Large intestine (tissue), 3 donors: ENCODE results near the gene ST8SIA4. TPM values are rescaled to one million over a fixed set of nuclear protein-coding genes. Genes with fewer than 3 reads are reported as not detected.
"Not testable (repeated sequence)": the region's sequence is repeated elsewhere in the genome, so short reads cannot be mapped to it uniquely, and the experiment has no call there.

Experiments
- DNase-seq, 2 donors: peaks; one replicate each; pipeline versions ENCODE4 v3.0.0 to v3.0.0-alpha.2; 2013
- H3K27ac ChIP-seq: one replicate; pipeline ENCODE4 v1.5.1; 2013; ENCODE audit warnings: low read length
- H3K27me3 ChIP-seq: 2 replicates; pipeline ENCODE4 v1.6.1; 2013; ENCODE audit warnings: low read length; ENCODE audit not compliant: control insufficient read depth, insufficient read depth
- H3K36me3 ChIP-seq: 2 replicates; pipeline ENCODE4 v1.6.1; 2013; ENCODE audit warnings: low read length; ENCODE audit not compliant: control insufficient read depth, insufficient read depth
- H3K4me1 ChIP-seq: one replicate; pipeline ENCODE4 v1.6.1; 2013; ENCODE audit warnings: low read length; ENCODE audit not compliant: control insufficient read depth, insufficient read depth
- H3K4me3 ChIP-seq: one replicate; pipeline ENCODE4 v1.5.1; 2013; ENCODE audit warnings: low read length
- H3K9me3 ChIP-seq: one replicate; pipeline ENCODE4 v1.6.1; 2013; ENCODE audit warnings: mild to moderate bottlenecking, low read depth, low read length, moderate library complexity; ENCODE audit not compliant: control insufficient read depth
- WGBS: methylation state at CpG from one replicate; pipeline ENCODE4 v1.1.5; 2013; ENCODE audit warnings: low lambda C conversion rate; ENCODE audit not compliant: insufficient coverage; 5-methylcytosine and 5-hydroxymethylcytosine counted together
- polyA plus RNA-seq: library from polyadenylated mRNA; unstranded; fragments of 120-200 nt; gene quantifications from one replicate; pipeline ENCODE4 v1.2.1, GENCODE V29; 2013

The ST8SIA4 gene
- polyA plus RNA-seq, 1 donor, result 4.7 TPM

DNA sequence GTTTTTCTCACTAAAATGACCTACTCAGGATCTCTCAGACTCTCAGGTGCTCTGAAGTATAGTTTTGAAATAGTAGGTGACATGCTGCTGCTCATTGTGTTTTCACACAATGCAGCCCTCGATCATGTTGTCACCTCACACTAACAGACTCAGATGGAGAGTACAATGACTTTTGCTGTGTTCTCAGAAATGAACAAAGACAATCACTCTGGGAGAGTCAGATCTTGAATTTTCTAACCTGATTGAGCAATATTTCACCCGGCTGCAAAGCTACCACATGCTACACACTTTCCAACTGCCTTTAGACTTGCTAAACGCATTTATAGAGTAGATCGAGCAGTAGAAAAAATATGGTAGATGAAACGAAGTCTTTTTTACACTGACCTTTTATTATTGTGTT, 113.4 kb downstream of the ST8SIA4 start:
- WGBS, result 58% methylated on average over 3 of the region's 5 CpGs
- peaks cover 18% of the 10 kb centered on the region for H3K9me3 ChIP-seq
- no peaks in the 10 kb centered on the region for H3K4me1 ChIP-seq
- no peak for DNase-seq
- no peak overlapping the region for H3K4me3 ChIP-seq
- no peaks in the 10 kb centered on the region for H3K36me3 ChIP-seq
- H3K27me3 ChIP-seq, result no peaks in the 10 kb centered on the region
- H3K27ac ChIP-seq, result no peak overlapping the region

DNA sequence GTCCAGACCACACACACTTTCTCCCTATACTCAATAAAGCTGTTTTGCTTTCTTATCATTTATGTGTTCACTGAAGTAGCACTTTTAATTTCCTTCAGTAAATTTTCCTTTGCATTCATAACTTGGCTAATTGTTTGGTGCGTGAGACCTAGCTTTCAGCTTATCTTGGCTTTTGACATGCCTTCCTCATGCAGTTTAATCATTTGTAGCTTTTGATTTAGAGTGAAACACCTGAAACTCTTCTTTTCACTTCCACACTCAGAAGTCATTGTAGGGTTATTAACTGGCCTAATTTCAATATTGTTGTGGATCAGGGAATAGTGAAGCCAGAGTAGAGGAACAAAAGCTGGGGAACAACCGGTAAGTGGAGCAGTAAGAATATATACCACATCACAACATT, 114.7 kb downstream of the ST8SIA4 start:
- WGBS, result no CpG with 5 or more reads among the region's 2 CpGs
- no peaks in the 10 kb centered on the region for H3K36me3 ChIP-seq
- H3K27ac ChIP-seq, result no peak overlapping the region
- H3K4me1 ChIP-seq, result no peaks in the 10 kb centered on the region
- peaks cover 9% of the 10 kb centered on the region for H3K9me3 ChIP-seq
- DNase-seq, result no peak
- H3K4me3 ChIP-seq, result no peak overlapping the region
- no peaks in the 10 kb centered on the region for H3K27me3 ChIP-seq

DNA sequence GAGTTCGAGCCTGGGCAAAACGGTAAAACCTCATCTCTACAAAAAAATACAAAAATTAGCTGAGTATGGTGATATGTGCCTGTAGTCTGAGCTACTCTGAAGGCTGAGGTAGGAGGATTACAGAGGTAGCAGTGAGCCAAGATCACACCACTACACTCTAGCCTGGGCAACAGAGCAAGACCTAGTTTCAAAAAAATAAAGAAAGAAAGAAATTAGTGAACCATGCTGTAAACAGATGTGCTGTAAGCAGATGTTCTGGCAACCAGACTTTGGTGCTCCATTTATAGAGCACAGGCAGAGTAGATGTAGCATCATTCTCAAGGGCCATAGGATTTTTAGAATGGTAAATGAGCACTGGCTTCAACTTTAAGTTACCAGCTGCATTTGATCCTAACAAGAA, 115.4 kb downstream of the ST8SIA4 start:
- H3K9me3 ChIP-seq, result peaks cover 9% of the 10 kb centered on the region
- no peak overlapping the region for H3K4me3 ChIP-seq
- no peak overlapping the region for H3K27ac ChIP-seq
- no CpG with 5 or more reads among the region's 2 CpGs for WGBS
- H3K36me3 ChIP-seq, result no peaks in the 10 kb centered on the region
- DNase-seq, result no peak
- no peaks in the 10 kb centered on the region for H3K27me3 ChIP-seq
- no peaks in the 10 kb centered on the region for H3K4me1 ChIP-seq

DNA sequence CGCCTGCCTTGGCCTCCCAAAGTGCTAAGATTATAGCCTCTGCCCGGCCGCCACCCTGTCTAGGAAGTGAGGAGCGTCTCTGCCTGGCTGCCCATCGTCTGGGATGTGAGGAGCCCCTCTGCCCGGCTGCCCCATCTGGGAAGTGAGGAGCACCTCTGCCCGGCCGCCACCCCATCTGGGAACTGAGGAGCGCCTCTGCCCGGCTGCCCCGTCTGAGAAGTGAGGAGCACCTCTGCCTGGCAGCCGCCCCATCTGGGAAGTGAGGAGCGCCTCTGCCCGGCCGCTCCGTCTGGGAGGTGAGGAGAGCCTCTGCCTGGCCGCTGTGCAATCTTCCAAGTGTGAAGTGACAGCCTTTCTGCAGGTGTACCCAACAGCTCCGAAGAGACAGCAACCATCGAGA, 117.5 kb downstream of the ST8SIA4 start:
- not testable (repeated sequence) for H3K27ac ChIP-seq, H3K9me3 ChIP-seq, DNase-seq, H3K36me3 ChIP-seq, H3K4me1 ChIP-seq, H3K4me3 ChIP-seq, H3K27me3 ChIP-seq
- no CpG with 5 or more reads among the region's 19 CpGs for WGBS

DNA sequence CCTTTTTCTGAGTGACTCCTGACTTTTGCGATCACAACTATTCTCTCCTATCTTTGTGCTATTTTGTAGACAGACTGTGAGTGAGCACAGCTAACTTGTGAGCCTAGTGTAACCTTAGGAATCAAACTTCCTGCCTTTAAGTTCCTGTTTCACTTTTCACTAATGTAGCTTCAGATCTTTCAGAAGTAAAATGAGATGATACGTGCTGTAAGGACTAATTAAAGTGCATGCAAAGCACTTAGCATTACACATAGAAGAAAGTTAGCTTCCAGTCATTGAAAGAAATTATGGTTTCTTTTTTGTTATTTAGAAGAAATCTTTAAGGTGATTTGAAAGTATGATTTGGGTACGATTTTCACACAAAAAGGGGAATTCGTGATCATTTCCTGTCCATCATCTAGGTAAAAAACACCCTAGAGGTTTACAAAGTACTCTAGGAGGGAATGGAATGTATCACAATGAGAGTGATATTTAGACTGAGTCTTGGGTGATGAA, 122.7 kb downstream of the ST8SIA4 start:
- H3K4me3 ChIP-seq, result no peak overlapping the region
- H3K27ac ChIP-seq, result no peak overlapping the region
- H3K36me3 ChIP-seq, result no peaks in the 10 kb centered on the region
- no peak for DNase-seq
- no peaks in the 10 kb centered on the region for H3K4me1 ChIP-seq
- peaks cover 6% of the 10 kb centered on the region for H3K9me3 ChIP-seq
- no peaks in the 10 kb centered on the region for H3K27me3 ChIP-seq
- WGBS, result 93% methylated on average over 4 of the region's 4 CpGs

DNA sequence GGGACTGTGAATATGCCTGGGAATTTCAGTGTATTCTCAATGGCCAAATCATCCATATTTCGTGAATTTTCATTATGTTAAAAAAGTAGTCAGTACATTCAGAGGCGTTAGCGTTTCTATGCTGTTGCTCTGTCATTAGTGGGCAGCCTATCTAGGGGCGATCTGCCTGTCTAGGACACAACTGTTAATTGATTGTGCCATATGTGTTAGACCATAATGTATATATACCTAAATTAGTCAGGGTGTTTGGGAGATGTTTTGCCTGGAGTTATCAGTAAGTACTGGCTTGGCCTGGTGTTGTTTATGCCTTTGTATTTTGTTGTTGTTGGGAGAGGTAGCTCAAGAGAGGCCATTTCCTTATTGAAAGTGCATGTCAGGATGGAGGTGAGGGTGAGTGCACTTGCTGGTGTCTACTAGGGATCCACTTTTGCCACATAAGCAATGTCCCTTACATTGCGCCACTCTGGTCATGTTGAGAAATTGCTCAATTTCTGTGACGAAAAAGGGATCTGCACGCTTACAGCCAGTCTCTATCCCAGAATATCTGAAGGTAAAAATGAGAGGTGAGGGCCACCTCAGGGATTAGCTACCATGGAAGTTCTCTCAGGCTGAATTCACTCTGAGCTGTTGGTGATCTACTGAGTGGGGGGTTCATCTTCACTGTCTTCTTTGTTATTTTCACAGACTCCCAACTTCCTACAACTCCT, 123.3 kb downstream of the ST8SIA4 start:
- H3K4me1 ChIP-seq, result no peaks in the 10 kb centered on the region
- no peak overlapping the region for H3K4me3 ChIP-seq
- peaks cover under 1% of the 10 kb centered on the region for H3K9me3 ChIP-seq
- 100% methylated on average over 3 of the region's 7 CpGs for WGBS
- H3K27me3 ChIP-seq, result no peaks in the 10 kb centered on the region
- H3K27ac ChIP-seq, result no peak overlapping the region
- DNase-seq, result no peak
- no peaks in the 10 kb centered on the region for H3K36me3 ChIP-seq

DNA sequence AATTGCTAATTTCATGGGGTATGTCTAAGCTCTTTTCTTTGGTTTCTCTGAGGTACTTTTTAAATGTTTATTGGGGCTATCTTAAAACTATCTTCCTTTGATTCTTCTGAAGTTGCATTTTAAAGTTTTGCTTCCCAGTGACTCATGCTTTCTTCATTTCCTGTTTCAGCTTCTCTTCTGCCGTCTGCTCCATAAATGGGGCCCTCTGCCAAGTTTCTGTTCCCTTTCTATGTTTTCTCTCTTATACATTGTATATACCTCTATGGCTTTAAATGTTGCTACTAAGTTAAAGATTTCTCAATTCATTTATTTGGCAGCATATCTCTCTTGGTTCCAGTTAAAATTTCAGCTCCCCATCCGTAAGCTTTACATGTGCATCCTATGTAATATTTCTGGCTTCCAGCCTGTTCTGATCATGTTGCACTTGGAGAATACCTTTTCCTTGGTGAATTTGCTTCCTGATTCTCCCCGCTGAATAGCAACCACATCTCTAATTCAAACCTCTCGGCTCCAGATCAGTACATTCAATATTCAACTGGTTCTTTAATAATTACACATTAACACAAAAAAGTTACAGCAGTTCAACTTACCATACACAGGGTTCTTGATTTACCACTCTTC, 125.3 kb downstream of the ST8SIA4 start:
- peak in 1 of 2 donors; percentile 20 for DNase-seq
- no peaks in the 10 kb centered on the region for H3K9me3 ChIP-seq
- H3K4me3 ChIP-seq, result no peak overlapping the region
- no peaks in the 10 kb centered on the region for H3K4me1 ChIP-seq
- H3K27ac ChIP-seq, result no peak overlapping the region
- no peaks in the 10 kb centered on the region for H3K27me3 ChIP-seq
- WGBS, result 70% methylated on average over 3 of the region's 4 CpGs
- H3K36me3 ChIP-seq, result no peaks in the 10 kb centered on the region

DNA sequence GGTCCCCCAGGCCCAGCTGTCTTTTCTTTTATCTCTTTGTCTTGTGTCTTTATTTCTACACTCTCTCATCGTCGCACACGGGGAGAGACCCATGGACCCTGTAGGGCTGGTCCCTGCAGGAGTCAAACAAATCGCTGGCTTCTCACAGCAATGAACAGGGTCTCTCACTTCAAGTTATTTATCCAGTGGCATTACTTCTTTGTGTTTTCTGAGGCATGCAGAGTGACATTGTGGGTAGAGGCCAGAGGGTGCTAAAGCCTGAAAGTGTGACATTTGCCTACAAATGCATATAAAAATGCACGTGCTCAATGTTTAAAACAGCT, 127.6 kb downstream of the ST8SIA4 start:
- no peak for DNase-seq
- WGBS, result 60% methylated on average over 1 of the region's 5 CpGs

DNA sequence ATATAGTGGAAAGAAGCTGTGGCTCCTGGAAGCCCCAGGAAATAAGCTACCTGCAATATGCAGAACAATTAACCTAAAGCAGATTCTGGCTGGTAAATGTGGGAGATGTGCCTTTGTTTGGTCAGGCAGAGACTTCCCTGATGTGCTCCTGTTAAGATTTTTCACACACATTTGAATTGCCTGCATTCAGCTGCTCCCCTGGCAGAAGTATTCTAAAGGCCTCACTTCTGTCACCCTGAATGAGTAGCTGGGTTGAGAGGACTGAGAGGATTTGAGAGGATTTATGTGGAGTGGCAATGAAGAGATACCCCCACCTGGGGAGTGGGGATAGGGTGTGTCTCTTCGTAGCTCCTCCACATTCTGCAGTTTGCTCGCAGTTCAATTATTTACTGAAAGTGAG, 130.5 kb downstream of the ST8SIA4 start:
- Histone ChIP-seq H3K9me3 (no peaks in the 10 kb centered on the region), H3K4me3 (no peak overlapping the region), H3K27ac (no peak overlapping the region), H3K27me3 (no peaks in the 10 kb centered on the region), H3K36me3 (no peaks in the 10 kb centered on the region), H3K4me1 (no peaks in the 10 kb centered on the region)
- DNase-seq, result no peak
- no CpG with 5 or more reads among the region's 2 CpGs for WGBS

More for the DNA sequence above, 127.6 kb downstream of the ST8SIA4 start:
- Histone ChIP-seq H3K36me3 (no peaks in the 10 kb centered on the region), H3K27ac (no peak overlapping the region), H3K4me1 (no peaks in the 10 kb centered on the region), H3K4me3 (no peak overlapping the region), H3K27me3 (no peaks in the 10 kb centered on the region), H3K9me3 (no peaks in the 10 kb centered on the region)

DNA sequence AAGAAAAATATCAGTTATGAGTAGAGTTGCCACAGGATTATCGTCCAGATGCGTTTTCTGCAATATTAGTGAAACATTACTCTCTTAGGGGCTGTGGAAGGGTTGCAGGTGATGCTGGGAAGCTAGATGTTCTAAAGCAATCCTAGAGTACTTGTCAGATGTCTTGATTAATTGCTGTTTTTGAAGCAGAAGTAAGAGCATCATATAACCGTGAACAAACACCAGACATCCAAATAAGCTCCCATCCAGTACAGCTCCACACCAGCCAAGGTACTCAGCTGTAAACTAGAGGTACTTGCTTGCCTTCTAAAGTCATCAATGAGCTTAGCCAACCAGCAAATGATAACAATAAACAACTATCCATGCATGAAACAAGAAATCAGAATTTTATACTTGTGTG, 131.1 kb downstream of the ST8SIA4 start:
- Histone ChIP-seq H3K27me3 (no peaks in the 10 kb centered on the region), H3K9me3 (no peaks in the 10 kb centered on the region), H3K4me3 (no peak overlapping the region), H3K36me3 (no peaks in the 10 kb centered on the region), H3K4me1 (no peaks in the 10 kb centered on the region), H3K27ac (no peak overlapping the region)
- no peak for DNase-seq
- no CpG with 5 or more reads among the region's 3 CpGs for WGBS

DNA sequence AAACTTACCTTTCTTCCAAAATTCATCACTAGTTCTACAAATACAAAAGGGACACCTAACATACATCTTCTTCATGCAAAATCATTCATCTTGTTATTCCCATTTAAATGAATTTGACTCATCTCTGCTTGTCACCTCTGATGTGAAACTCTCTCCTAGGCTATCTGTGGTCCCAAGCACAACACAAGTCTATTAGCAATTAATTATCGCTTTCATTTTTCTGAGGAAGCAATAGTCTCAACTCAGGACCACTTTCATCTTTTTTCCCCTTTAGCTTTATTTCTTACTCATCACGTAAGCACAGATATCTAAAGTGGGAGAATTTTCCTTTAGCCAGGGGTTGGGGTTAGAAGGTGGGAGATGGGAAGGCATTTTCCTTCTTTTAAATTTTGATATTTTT, 131.9 kb downstream of the ST8SIA4 start:
- H3K4me1 ChIP-seq, result no peaks in the 10 kb centered on the region
- no peaks in the 10 kb centered on the region for H3K9me3 ChIP-seq
- no peak for DNase-seq
- H3K27ac ChIP-seq, result no peak overlapping the region
- H3K27me3 ChIP-seq, result no peaks in the 10 kb centered on the region
- no peak overlapping the region for H3K4me3 ChIP-seq
- H3K36me3 ChIP-seq, result no peaks in the 10 kb centered on the region
- 100% methylated on average over 1 of the region's 2 CpGs for WGBS
